ENCODE results near the gene LMBRD2.

The LMBRD2 gene

GRCh38 chr5:36096486-36096885 lies 55.2 kb downstream of the LMBRD2 start:
- no peak for DNase-seq

- DNase-seq, result peak; percentile 64 to 65
Measured at GRCh38 chr5:36089989-36090388, 61.7 kb downstream of the LMBRD2 start.

- peak; percentile 43 to 44 for DNase-seq
Measured at GRCh38 chr5:36079200-36079781, 72.4 kb downstream of the LMBRD2 start.

- DNase-seq, result no peak
Measured at GRCh38 chr5:36078430-36078829, 73.3 kb downstream of the LMBRD2 start.

- peak; percentile 61 to 69 for DNase-seq
Measured at GRCh38 chr5:36073595-36074216, 78.0 kb downstream of the LMBRD2 start.

- DNase-seq, result no peak
Measured at GRCh38 chr5:36070687-36071571, 80.8 kb downstream of the LMBRD2 start.

- DNase-seq, result no peak
Measured at GRCh38 chr5:36068751-36069281, 82.9 kb downstream of the LMBRD2 start.

- DNase-seq, result peak; percentile 64 to 66
Measured at GRCh38 chr5:36066540-36067210, 85.0 kb downstream of the LMBRD2 start, which contains the start of gene UGT3A2. Gene UGT3A2 (minus strand): TSS chr5:36066882. CDS start chr5:36066789, 93 bp downstream.

- no peak for DNase-seq
Measured at GRCh38 chr5:36066001-36066539, 85.6 kb downstream of the LMBRD2 start.

- peak; percentile 42 to 59 for DNase-seq
Measured at GRCh38 chr5:36060420-36060887, 91.2 kb downstream of the LMBRD2 start.

- DNase-seq, result no peak
Measured at GRCh38 chr5:36059571-36060419, 91.9 kb downstream of the LMBRD2 start.

GRCh38 chr5:36058776-36059175 lies 92.9 kb downstream of the LMBRD2 start:
- DNase-seq, result no peak

GRCh38 chr5:36057386-36057785 lies 94.3 kb downstream of the LMBRD2 start:
- DNase-seq, result no peak

- no peak for DNase-seq
Measured at GRCh38 chr5:36056422-36056821, 95.3 kb downstream of the LMBRD2 start.

GRCh38 chr5:36055984-36056383 lies 95.7 kb downstream of the LMBRD2 start:
- DNase-seq, result no peak

GRCh38 chr5:36054647-36055046 lies 97.0 kb downstream of the LMBRD2 start:
- peak; percentile 87 to 89 for DNase-seq

- no peak for DNase-seq
Measured at GRCh38 chr5:36052538-36052937, 99.1 kb downstream of the LMBRD2 start.

- DNase-seq, result no peak
Measured at GRCh38 chr5:36049949-36050348, 101.7 kb downstream of the LMBRD2 start.
